Astrocyte (in vitro differentiated cells and primary cell): Measurements from ENCODE around the gene C1orf116.

Experiments
- CTCF ChIP-seq: IDR thresholded peaks from 2 replicates; pipeline ENCODE4 v1.5.1; 2011; ENCODE audit warnings: low read depth, mild to moderate bottlenecking, inconsistent platforms, low read length, moderate library complexity; ENCODE audit not compliant: insufficient read depth
- EZH2 ChIP-seq: IDR thresholded peaks from 2 replicates; pipeline ENCODE4 v1.6.1; 2012; ENCODE audit warnings: mild to moderate bottlenecking, low read length, inconsistent platforms; ENCODE audit not compliant: insufficient read depth

- TF ChIP-seq CTCF (no peak), EZH2 (no peak)
Observed at GRCh38 chr1:207025146-207025880, 7.2 kb downstream of the C1orf116 start.
